GM21723 (cell line): Measurements from ENCODE around the gene COL6A2.
"Not testable (repeated sequence)": the region's sequence is repeated elsewhere in the genome, so short reads cannot be mapped to it uniquely, and the experiment has no call there.

Experiments
- ATAC-seq: cut with Tn5 transposase; IDR thresholded peaks from one replicate; pipeline ENCODE4 v1.9.1; 2021; ENCODE audit warnings: mild to moderate bottlenecking, moderate library complexity; ENCODE audit not compliant: unreplicated experiment

Gene COL6A2

DNA sequence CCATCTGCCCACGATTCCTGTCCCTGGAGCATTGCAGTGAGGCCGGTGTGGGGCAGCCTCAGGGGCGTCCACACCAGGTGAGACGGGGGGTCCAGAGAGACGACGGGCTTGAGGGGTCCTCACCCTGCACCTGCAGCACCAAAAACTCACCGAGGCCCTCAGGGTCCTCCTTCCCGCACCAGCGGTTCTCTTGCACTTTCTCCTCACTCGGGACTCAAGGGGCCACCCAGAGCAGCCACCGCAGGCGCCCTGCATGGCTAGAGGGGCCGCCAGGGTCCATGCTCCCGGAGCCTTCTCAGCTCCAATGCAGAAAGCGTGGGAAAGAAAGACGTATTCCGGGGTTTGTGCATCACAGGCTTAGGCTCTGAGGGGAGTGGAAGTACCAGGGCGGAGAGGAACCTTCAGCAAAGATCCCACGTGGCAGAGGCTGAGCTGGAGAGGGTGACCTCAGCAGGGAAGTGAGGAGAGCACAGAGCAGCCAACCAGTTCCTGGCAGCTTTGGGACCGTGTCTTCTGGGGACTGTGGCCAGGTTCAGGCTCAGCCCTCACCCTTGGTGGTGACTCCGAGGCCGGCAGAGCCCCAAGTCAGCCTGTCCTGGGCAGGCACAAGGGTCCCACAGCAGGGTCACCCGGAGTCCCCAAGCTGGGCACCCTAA lies 19.5 kb upstream of the COL6A2 start:
- ATAC-seq = no peak

DNA sequence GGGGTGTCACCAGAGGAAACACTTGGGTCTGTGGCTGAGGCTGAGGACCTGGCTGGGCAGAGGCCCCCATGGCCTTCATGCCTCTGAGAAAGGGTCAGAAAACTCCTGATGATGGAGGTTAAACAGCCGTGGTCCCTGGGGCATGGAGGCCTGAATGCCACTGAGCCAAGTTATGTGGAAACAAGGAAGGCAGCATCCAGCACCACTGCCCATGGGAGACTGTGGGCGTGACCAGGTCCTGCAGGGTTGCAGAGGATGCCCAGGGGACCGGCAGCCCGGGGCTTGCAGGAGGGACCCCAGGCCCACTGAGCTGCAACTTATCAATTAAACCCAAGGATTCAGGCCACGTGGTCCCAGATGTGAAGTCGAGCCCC lies 18.9 kb upstream of the COL6A2 start:
- ATAC-seq = no peak

DNA sequence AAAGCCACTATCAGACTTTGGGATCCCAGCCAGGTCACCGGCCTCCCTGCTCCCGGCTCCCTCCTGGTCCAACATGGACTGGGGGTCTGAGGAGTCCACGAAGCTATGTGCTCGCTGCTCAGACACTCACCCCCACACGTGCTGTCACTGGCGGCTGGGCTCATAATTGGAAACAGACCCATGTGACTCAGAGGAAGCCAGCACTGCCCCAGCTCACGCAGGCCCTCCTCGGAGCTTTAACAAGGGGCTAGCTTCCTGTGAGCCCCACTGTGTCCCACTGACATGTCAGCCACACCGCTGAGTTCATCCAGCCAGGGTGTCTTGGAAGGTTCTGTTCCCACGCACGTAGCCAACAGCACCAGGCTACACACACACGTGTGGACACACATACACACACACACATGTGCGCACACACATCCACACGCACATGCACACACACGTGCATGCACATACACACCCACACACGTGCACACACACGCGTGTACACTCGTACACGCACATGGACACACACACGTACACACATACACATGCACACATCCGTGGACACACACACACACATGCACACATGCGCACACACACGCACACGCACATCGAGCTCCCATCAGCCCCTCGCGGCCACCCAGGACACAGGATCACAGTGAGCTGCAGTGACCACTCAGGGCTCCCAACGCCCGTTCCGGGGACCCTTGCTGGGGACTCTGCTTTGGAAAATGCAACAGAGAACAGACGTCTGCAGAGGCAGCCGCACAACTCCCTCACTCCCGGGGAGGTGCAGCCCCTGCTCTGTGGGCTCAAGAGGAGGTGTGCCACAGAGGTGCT lies 18.4 kb upstream of the COL6A2 start:
- ATAC-seq = no peak

DNA sequence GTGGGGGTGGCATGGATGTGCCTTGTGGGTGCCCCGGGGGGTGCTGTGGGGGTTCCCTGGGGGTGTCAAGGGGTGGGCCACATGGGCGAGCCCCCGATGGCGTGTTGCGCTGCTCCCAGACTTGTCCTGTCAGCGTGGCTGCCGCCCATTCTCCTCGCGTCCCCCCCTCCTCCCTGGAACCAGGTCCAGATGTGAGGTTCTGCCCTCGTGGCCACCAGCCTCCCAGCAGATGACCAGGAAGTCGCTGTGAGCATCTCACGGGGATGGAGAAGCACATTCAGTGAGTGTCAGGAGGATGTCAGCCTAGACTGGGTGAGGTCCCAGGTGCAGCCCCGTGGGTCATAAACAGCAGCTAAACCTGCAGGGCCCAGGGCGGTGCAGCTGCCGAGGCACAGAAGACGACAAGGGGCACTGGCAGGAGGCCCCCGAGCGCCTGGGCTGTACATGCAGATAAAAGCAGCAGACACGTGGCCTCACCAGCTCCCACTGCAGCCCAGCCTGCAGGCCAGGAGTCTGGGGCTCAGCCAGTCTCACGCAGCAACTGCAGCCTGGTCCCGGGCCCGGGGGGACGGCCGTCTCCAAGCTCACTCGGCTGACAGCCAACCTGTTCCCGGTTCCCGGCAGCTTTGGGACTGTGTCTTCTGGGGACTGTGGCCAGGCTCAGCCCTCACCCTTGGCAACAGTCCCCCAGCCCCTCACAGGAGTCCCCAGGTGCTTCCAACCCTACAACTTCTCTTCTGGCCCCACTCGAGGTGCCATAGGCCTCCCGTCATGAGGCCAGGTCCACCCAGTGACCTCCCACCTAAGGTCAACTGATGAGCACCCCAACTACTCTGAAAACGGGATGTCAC lies 17.5 kb upstream of the COL6A2 start:
- no peak for ATAC-seq

DNA sequence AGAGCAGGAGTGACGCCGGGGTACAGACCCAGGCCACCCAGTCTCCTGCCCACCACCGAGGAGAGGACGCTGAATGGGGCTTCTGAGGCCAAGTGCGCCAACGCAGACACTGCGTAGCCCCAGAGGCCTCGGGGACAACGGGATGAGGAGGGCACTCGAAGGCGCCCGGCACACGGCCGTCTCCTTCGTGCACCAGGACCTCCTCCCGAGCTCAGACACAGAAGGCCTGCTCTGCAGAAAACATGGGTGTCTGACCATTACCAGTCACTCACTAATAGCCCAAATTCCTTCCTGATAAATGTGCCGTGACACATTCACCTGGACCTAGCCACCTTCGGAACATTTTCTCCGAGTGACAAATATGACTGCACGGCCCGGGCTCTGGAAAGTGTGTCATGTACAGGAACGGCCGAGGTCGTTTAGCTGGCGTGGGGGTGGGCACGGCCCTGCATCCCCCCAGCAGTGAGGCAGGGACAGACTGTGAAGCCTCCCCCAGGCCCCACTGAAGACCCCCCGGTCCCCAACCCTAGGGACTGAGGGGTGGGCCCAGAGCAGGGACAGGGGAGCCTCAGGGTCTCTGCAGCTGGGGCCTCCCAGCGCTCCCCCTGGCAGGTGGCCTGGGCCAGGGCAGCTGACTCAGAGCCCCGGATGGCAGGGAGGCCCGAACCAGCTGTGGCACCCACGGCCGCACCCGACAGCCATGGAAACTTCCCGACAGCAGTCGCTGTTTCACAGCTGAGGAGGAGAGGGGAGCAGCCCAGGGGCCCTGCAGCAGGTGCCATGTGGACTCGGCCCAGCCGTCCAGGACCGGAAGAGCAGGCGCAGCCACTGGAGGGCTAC lies 16.7 kb upstream of the COL6A2 start:
- no peak for ATAC-seq

DNA sequence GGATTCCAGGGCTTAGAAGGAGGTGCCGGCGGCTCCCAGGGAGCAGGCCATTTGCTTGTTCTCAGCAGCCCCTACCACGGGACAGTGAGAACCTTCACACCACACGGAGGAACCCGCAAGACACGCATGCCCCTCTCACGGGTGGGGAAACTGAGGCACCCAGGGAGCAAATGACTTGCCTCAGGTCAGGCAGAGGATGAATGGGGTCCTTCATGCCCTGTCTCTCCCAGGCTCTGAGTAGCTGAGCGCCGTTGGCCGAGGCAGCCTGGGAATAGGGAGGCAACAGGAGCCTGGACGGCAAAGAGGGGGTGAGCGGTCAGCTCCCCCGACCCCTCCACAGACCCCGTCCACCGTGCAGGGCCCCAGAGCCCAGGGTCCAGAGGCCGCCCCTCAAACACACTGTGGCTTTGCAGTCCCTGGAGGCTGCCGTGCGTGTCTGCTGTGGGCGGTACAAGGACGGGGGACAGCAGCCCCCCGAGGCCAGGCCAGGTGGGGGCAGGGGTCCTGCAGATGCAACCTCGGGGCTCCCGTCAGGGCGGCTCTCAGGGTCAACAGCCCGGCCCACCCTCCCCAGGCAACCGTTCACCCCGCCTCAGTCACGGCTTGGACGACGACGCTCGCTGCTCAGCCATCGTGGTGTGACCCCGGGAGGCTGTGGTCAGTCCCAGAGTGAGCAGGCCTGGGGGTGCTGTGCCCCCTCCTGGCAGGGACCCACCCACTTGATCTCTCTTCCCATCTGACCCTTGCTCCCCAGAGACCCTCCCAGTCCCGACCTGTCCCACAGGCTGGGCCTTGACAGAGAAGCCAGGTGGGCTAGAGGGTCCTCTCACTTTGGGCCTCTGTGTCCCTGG lies 15.8 kb upstream of the COL6A2 start:
- no peak for ATAC-seq

DNA sequence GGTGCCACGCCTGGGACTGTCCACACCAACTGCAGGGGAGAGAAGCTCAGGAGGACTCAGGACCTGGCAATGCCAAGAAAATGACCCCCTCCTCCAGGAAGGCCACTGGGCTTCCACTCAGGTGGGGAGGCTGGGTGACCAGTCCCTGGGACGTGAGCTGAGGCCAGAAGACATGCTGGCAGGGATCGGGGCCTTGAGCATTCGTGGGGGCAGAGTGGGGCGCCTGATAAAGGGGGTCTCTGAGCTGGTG lies 15.3 kb upstream of the COL6A2 start:
- ATAC-seq = no peak

DNA sequence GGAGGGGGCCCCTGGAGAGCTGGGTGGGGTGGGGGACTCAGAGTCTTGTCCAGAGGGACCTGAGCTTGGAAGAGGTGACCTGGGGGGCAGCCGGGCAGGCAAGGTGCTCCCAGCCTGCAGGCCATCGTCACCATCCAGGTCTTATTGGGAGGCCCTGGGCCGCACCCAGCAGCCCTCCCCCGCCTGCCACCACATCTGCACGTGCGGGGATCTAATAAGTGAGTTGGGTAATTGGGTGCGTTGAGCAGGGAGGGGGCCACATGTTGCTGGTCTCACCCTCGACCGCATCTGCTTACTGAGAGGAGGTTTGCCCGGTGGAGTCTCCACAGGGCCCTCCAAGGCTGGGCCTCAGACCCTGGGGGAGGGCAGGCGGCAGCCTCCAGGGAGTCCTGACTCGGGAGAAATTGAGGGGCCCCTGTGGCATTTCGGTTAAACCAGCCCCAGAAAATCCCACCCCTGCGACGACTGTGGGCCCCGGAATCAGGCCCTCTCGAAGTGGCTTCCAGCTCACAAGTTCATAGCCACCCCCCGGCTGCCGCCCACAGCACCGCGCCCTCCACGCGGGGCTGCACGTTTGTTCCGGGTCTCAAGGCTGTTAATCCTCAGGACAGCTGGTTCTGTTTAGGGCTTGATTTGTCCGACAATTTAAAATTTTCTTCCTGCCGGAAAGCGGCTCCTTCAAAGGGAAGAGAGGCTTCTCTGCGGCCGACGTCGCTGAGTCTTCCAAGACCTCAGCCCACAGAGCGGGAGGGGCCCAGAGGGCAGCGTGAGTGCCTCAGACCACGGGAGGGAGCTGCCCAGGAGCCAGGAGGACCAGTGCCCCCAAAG lies 14.7 kb upstream of the COL6A2 start:
- no peak for ATAC-seq

DNA sequence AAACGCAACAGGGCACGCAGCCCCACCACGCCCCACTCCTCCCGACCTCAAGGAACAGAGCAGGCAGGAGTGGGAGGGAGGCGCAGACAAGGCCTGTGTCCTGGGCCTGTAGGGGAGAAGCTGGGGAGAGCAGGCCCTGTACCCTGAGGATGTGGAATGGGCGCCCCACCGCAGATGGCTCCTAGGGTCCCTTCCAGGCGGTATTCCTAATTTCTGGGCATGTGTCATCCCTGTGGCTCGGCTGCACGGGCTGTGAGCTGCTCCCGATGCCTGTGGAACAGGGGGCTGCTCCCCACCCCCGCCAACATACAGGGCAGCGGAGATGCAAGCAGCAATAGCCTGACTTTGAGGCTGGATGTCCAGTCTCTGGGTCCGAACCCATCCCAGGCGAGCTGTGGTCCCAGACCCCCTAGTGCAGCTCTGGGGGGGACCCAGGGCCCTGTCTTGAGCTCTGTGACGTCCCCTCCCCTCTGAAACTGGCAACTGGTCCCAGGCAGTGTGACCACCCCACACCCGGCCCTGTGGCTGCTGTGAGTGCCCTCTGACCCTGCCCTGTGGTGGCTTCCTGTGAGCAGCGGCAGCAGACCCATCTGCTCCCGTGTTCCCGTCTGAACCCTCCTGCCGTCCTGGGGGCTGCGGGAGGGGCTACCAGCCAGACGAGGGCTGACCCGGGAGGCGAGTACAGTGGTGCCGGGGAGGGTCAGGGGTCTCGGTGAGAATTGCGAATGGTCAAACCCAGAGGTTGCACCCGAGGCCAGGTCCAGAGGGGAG lies 13.9 kb upstream of the COL6A2 start:
- ATAC-seq = no peak

DNA sequence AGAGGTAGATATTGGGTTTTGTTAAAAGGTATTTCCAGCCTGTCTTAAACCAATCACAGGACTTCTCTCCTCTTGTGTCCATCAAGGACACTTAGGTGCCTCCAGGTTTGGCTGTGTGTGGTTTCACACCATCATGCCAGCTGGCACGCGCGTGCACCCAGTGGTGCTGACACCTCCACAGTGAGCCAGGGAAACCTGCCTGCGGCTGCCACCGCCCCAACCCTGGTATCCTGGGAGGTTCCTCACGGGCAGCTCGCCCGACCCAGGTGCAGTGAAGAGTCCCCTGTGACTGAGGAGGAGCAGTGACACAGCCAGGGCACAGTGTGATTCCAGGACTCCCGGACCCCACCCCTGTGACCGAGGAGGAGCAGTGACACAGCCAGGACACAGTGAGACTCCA lies 13.2 kb upstream of the COL6A2 start:
- ATAC-seq = no peak

DNA sequence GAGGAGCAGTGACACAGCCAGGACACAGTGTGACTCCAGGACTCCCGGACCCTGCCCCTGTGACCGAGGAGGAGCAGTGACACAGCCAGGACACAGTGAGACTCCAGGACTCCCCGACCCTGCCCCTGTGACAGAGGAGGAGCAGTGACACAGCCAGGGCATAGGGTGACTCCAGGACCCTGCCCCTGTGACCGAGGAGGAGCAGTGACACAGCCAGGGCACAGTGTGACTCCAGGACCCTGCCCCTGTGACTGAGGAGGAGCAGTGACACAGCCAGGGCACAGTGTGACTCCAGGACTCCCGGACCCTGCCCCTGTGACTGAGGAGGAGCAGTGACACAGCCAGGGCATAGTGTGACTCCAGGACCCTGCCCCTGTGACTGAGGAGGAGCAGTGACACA lies 12.7 kb upstream of the COL6A2 start:
- not testable (repeated sequence) for ATAC-seq

DNA sequence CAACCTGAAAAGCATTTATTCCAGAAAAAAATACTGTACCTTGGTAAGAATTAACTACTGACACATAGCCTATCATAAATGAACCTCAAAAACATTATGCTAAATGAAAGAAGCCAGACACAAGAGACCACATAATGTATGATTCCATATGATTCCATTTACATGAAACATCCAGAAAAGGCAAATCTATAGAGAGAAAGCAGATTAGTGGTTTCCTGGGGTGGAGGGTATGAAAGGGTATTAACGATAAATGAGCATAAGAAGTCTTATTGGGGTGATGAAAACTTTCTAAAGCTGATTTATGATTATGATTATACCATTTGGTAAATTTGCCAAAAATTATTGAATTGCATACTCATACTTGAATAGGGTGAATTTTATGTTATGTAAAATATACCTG lies 10.3 kb upstream of the COL6A2 start:
- no peak for ATAC-seq

DNA sequence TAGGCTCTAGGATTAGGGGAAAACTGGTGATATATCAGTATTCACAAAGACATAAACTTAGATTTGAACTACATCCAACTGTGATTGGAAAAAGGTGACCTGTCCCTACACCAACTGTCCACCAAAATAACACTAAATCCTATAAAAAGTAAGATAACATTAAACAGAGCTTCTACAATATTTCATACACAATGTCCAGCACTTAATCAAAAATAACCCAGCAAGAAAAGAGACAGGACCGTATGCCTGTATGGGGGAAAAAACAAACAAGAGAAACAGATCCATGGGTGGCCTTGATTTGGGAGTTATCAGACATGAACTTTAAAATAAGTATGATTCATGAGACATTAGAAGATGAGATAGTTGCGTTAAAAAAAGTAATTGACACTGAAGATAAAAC lies 9.7 kb upstream of the COL6A2 start:
- ATAC-seq = no peak

DNA sequence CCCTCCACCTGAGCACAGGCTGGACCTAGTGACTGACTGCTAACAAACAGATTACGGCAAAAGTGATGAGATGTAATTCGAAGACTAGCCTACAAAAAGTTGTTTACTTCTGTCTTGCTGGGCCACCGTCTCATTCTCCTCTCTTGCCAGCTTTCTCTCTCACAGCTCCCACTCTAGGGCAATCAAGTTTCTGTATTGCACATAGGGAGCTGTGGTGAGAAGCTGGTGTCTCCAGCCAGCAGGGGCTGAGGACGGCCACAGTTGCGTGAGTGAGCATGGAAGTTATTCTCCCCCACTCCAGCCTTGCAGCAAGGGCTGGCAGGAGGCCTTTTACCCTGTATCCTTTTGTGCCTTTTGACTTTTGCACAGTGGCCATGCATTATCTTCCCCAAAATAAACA lies 8.6 kb upstream of the COL6A2 start:
- no peak for ATAC-seq

DNA sequence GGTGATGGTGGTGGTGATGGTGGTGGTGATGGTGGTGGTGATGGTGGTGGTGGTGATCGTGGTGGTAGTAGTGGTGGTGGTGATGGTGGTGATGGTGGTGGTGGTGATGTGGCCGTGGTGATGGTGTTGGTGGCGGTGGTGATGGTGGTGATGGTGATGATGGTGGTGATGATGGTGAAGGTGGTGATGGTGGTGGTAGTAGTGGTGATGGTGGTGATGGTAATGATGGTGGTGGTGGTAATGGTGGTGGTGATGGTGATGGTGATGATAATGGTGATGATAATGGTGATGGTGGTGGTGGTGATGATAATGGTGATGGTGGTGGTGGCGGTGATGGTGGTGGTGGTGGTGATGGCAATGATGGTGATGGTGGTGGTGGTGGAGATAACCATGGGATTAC lies 6.8 kb upstream of the COL6A2 start:
- ATAC-seq = no peak

DNA sequence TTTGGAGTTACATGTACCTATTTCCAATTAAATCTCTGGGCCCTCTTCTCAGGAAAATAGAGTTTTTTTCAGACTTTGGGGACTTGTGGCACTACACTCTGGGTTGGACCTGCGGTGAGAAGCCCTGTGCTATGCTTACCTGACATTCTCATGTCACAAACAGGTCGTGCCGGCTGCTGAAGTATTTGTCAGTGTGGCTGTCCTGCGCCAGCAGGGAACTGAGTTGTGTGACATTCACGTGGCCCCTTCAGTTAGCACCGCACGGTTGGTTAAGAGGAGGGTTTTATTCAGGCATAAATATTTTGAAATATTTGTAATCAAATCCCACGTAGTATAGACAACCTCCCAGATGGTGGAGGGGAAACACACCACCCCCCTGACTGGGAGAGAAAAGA lies 6.3 kb upstream of the COL6A2 start:
- no peak for ATAC-seq

DNA sequence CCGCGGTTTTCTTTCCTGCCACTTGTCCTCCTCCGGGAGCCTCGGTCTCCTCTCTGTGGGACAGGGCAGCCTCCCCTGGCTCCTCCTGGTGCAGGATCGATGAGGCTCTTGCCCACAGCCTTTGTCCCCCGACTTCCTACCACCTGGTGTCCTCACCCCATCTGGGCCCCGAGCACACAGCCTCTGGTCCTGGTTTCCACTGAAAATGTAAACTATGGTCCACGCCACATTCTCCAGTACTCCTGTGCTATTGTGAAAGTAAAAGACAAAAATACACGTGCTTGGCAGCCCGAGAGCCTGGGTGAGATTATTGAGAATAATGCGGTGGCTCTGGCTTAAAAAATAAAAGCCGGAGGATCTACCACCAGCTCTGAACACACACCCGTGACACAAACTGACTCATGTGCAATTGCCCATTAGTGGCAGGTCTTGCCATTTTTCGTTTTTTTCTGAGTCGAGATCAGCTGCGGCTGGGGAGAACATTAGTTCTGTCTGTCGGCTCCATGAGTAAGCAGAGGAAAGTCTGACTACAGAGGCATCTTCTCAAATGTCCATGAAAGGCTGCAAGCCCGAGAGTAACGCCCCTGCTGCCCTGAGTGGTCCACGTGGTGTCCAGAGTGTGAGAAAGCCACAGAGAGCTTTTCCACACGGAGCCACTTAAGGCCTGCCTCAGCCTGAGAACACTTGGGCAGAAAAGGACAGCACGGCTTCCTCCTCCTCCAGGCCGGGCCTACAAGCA lies 5.7 kb upstream of the COL6A2 start:
- ATAC-seq = no peak
